ENCODE data around the gene SHLD3.
"Not testable (repeated sequence)": the region's sequence is repeated elsewhere in the genome, so short reads cannot be mapped to it uniquely, and the experiment has no call there.

SHLD3 gene

DNA sequence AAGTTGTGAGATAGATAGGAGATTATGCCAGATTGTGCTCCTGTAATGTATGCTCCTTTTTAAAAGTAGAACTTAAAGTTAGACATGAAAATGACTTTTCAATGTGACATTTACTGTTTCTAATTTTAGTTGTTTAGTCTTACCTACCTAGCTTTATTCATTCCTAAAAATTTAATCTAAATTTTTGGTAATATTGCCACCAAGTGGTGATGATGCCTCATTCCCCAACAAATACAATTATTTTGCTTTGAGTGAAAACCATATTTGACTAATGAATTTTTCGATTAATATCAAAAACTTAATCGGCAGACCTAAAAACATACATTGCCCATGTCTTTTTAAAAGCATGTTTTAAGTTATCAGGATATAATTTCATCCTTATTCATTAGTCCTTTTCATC, 36.1 kb upstream of the SHLD3 start:
- ChIA-PET CTCF (interaction anchor here (0.9 to 1.2 kb wide), 2 partner anchors 24 to 31 kb away, joined by 4 to 5 read pairs; no protein-coding TSS in a partner anchor), POLR2A (interaction anchor here (0.6 kb wide), 1 partner anchor 816 kb away, joined by 3 read pairs; no protein-coding TSS in a partner anchor)
- Histone ChIP-seq H3K4me1 (ENCODE audit: control insufficient read depth, insufficient read depth, low read length) (no peaks in the 10 kb centered on the region), H3K27ac (ENCODE audit: extremely low read depth, low read depth, low read length) (no peak overlapping the region), H3K36me3 (ENCODE audit: control insufficient read depth in 2 of 2, insufficient read depth in 1 of 2, low read length in 2 of 2) (peaks cover 50 to 87% of the 10 kb centered on the region in 2 experiments), H3K9me3 (ENCODE audit: control insufficient read depth, insufficient read depth, low read depth, low read length) (no peaks in the 10 kb centered on the region), H3K4me3 (ENCODE audit: low read depth, low read length) (no peak overlapping the region)
- TF ChIP-seq HOXA7 (CRISPR knock-in tag; IDR thresholded peaks at IDR 0.05; ENCODE audit: borderline replicate concordance) (no peak), ZNF654 (tag by site-specific recombination; IDR thresholded peaks at IDR 0.05; ENCODE audit: low read depth) (peak; percentile 28), ZSCAN30 (tag by site-specific recombination; IDR thresholded peaks at IDR 0.05) (no peak)

DNA sequence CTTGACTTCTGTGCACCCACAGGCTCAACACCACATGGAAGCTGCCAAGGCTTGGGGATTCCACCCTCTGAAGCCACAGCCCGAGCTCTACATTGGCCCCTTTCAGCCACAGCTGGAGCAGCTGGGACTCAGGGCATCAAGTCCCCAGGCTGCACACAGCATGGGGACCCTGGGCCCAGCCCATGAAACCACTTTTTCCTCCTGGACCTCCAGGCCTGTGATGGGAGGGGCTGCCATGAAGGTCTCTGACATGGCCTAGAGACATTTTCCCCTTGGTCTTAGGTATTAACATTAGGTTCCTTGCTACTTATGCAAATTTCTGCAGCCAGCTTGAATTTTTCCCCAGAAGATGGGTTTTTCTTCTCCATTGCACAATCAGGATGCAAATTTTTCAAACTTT, 23.1 kb upstream of the SHLD3 start:
- H3K36me3 ChIP-seq (ENCODE audit: control insufficient read depth in 2 of 2, insufficient read depth in 1 of 2, low read length in 2 of 2): peaks cover 63 to 92% of the 10 kb centered on the region in 2 experiments
- peak; percentile 99 for TF ChIP-seq ZNF585B (tag by site-specific recombination; IDR thresholded peaks at IDR 0.05)
- H3K4me1 ChIP-seq (ENCODE audit: control insufficient read depth, insufficient read depth, low read length); H3K4me3 ChIP-seq (ENCODE audit: low read depth, low read length); CTCF ChIA-PET; H3K27ac ChIP-seq (ENCODE audit: extremely low read depth, low read depth, low read length); H3K9me3 ChIP-seq (ENCODE audit: control insufficient read depth, insufficient read depth, low read depth, low read length): not testable (repeated sequence)
- POLR2A ChIA-PET: interaction anchor here (0.8 kb wide), 1 partner anchor 22 kb away, joined by 3 read pairs; the partner anchor contains the start of gene TRIM23

GRCh38 chr5:65611524-65611923, 13.3 kb upstream of the SHLD3 start:
- Histone ChIP-seq H3K27ac (ENCODE audit: extremely low read depth, low read depth, low read length) (no peak overlapping the region), H3K36me3 (ENCODE audit: control insufficient read depth in 2 of 2, insufficient read depth in 1 of 2, low read length in 2 of 2) (peaks cover 69 to 85% of the 10 kb centered on the region in 2 experiments), H3K4me3 (ENCODE audit: low read depth, low read length) (no peak overlapping the region), H3K4me1 (ENCODE audit: control insufficient read depth, insufficient read depth, low read length) (no peaks in the 10 kb centered on the region), H3K9me3 (ENCODE audit: control insufficient read depth, insufficient read depth, low read depth, low read length) (no peaks in the 10 kb centered on the region)
- TF ChIP-seq ZBTB17 (tag by site-specific recombination; IDR thresholded peaks at IDR 0.05): peak; percentile 35; the same call in 1 of the 2 replicates
- no peak for TF ChIP-seq ZBTB20 (tag by site-specific recombination; IDR thresholded peaks at IDR 0.05)
- POLR2A ChIA-PET: interaction anchor here (1.3 kb wide), 1 partner anchor 12 kb away, joined by 7 read pairs; the partner anchor contains the start of gene TRIM23
- CTCF ChIA-PET: no interaction called here

DNA sequence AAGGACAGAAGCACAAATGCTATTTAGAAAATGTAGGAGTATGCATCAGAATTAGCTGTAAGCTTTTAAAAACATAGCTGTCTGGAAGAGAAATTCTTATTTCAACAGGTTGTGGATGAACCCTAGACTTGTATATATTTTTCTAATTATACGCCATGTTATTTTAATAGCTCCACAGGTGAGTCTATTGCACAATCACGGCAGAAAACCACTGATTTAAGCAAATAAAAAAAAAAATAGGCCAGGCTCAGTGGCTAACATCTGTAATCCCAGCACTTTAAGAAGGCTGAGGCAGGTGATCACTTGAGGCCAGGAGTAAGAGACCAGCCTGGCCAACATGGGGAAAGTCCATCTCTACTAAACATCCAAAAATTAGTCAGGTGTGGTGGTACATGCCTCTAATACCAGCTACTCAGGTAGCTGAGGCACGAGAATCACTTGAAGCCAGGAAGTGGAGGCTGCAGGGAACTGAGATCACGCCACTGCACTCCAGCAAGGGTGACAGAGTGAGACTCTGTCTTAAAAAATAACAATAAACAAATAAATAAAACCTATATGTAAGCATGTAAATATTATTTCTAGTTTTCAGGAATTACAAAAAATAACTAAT, 12.4 kb upstream of the SHLD3 start:
- no peak overlapping the region for H3K27ac ChIP-seq (ENCODE audit: extremely low read depth, low read depth, low read length)
- TF ChIP-seq ZNF133 (tag by site-specific recombination; IDR thresholded peaks at IDR 0.05) (no peak), SCRT1 (tag by site-specific recombination; IDR thresholded peaks at IDR 0.05; ENCODE audit: borderline replicate concordance) (peak; percentile 50; the same call in 1 of the 2 replicates), ZNF146 (tag by site-specific recombination; IDR thresholded peaks at IDR 0.05) (no peak), KLF16 (tag by site-specific recombination; IDR thresholded peaks at IDR 0.05) (no peak), ZNF561 (tag by site-specific recombination; IDR thresholded peaks at IDR 0.05; ENCODE audit: borderline replicate concordance) (no peak), ZNF837 (tag by site-specific recombination; IDR thresholded peaks at IDR 0.05) (no peak), ZNF354C (tag by site-specific recombination; IDR thresholded peaks at IDR 0.05; ENCODE audit: borderline replicate concordance, low read depth) (no peak), ZFP3 (tag by site-specific recombination; IDR thresholded peaks at IDR 0.05; ENCODE audit: low read depth) (no peak), SCRT2 (tag by site-specific recombination; IDR thresholded peaks at IDR 0.05) (peak; percentile 68), ZNF626 (tag by site-specific recombination; IDR thresholded peaks at IDR 0.05) (no peak), ZNF747 (tag by site-specific recombination; IDR thresholded peaks at IDR 0.05) (no peak), ZNF416 (tag by site-specific recombination; IDR thresholded peaks at IDR 0.05) (no peak), ZNF433 (tag by site-specific recombination; IDR thresholded peaks at IDR 0.05; ENCODE audit: low read depth) (no peak), ZBTB48 (tag by site-specific recombination; IDR thresholded peaks at IDR 0.05) (no peak)
- TF ChIP-seq, protein P1, sequence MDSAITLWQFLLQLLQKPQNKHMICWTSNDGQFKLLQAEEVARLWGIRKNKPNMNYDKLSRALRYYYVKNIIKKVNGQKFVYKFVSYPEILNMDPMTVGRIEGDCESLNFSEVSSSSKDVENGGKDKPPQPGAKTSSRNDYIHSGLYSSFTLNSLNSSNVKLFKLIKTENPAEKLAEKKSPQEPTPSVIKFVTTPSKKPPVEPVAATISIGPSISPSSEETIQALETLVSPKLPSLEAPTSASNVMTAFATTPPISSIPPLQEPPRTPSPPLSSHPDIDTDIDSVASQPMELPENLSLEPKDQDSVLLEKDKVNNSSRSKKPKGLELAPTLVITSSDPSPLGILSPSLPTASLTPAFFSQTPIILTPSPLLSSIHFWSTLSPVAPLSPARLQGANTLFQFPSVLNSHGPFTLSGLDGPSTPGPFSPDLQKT (IDR thresholded peaks at IDR 0.05; ENCODE audit: borderline replicate concordance, low read depth, low read length): no peak

More for the DNA sequence above, 12.4 kb upstream of the SHLD3 start:
- Histone ChIP-seq H3K36me3 (ENCODE audit: control insufficient read depth in 2 of 2, insufficient read depth in 1 of 2, low read length in 2 of 2) (peaks cover 71 to 79% of the 10 kb centered on the region in 2 experiments), H3K4me3 (ENCODE audit: low read depth, low read length) (no peak overlapping the region), H3K9me3 (ENCODE audit: control insufficient read depth, insufficient read depth, low read depth, low read length) (no peaks in the 10 kb centered on the region), H3K4me1 (ENCODE audit: control insufficient read depth, insufficient read depth, low read length) (no peaks in the 10 kb centered on the region)
- POLR2A ChIA-PET: no interaction called here
- CTCF ChIA-PET: no interaction called here

Data from HEK293 (cell line).